Measurements from ENCODE around the gene TBXAS1.

Gene TBXAS1

DNA sequence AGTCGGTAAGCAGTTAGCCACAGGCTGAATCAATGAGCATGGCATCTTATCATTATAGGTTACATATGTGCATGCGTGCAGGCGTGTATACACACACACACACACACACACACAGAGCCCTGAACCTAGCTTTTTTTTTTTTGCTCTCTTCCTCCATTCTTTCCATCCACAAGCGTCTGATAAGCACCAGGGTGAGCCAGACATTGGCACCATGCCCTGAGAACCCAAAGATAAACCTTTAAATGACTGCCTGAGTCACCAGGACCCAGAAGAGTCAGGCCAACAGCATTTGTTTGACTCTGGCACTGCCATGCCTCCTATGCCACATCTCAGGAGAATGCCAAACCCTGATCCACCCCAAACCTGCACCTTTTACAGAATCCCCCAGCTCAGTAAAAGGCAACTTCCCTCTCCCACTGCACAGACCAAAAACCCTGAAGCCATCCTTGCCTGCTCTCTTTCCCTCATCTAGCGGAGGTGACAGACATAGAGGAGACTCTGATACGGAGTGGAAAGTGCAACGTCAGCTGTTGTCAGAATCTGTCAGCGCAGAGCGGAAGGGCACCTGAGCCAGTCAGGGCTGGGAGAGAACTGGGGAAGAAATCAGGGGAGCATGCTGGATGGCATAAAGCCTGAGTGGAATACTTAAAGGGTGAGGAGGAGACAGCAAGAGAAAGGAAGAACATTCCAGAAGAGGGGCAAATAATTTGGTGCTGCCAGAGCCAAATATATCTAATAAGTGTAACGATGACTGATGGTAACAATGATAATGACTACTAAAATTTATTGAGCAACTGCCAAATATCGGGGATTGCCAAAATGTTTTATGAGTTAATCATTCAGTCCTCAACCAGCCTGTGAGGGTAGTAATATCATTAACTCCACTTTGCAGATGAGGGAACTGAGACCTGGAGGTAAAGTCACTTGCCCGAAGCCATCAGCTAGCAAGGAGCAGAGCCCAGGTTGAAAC lies 230.5 kb downstream of the TBXAS1 start:
- peak overlapping the region; percentile 87 for H3K27ac ChIP-seq (ENCODE audit: poor library complexity, severe bottlenecking)
- H3K4me1 ChIP-seq (ENCODE audit: insufficient read depth, poor library complexity, severe bottlenecking), result peaks cover 26% of the 10 kb centered on the region
- ATAC-seq (ENCODE audit: low read depth) (peak; percentile 55), DNase-seq (ENCODE audit: low spot score) (no peak)
- peaks cover 35% of the 10 kb centered on the region for H3K36me3 ChIP-seq (ENCODE audit: low read depth)
- H3K4me3 ChIP-seq (ENCODE audit: severe bottlenecking), result no peak overlapping the region
- H3K27me3 ChIP-seq (ENCODE audit: insufficient read depth, poor library complexity, severe bottlenecking), result no peaks in the 10 kb centered on the region
- H3K9me3 ChIP-seq (ENCODE audit: severe bottlenecking), result no peaks in the 10 kb centered on the region
- TF ChIP-seq CTCF (IDR thresholded peaks at IDR 0.05; ENCODE audit: poor library complexity, severe bottlenecking), result no peak

- H3K9me3 ChIP-seq (ENCODE audit: severe bottlenecking), result no peaks in the 10 kb centered on the region
- peaks cover 28% of the 10 kb centered on the region for H3K36me3 ChIP-seq (ENCODE audit: low read depth)
- peaks cover 26% of the 10 kb centered on the region for H3K4me1 ChIP-seq (ENCODE audit: insufficient read depth, poor library complexity, severe bottlenecking)
- TF ChIP-seq CTCF (IDR thresholded peaks at IDR 0.05; ENCODE audit: poor library complexity, severe bottlenecking), result no peak
- no peaks in the 10 kb centered on the region for H3K27me3 ChIP-seq (ENCODE audit: insufficient read depth, poor library complexity, severe bottlenecking)
- no peak overlapping the region for H3K4me3 ChIP-seq (ENCODE audit: severe bottlenecking)
- no peak for DNase-seq (ENCODE audit: low spot score)
- H3K27ac ChIP-seq (ENCODE audit: poor library complexity, severe bottlenecking), result peak overlapping the region; percentile 87
- peak; percentile 33; the same call in 2 of the 3 replicates for ATAC-seq (ENCODE audit: low read depth)
These were observed 231.2 kb downstream of the TBXAS1 start for GRCh38 chr7:140060243-140060630.

GRCh38 chr7:140060788-140061606 lies 231.9 kb downstream of the TBXAS1 start:
- TF ChIP-seq CTCF (IDR thresholded peaks at IDR 0.05; ENCODE audit: poor library complexity, severe bottlenecking), result no peak

GRCh38 chr7:140061607-140061930 lies 232.5 kb downstream of the TBXAS1 start:
- H3K4me3 ChIP-seq (ENCODE audit: severe bottlenecking), result peak overlapping the region; percentile 98
- DNase-seq (ENCODE audit: low spot score) (no peak), ATAC-seq (ENCODE audit: low read depth) (0 out of 3 replicates have a peak, but pooled peaks have one; percentile 4)
- peaks cover 26% of the 10 kb centered on the region for H3K4me1 ChIP-seq (ENCODE audit: insufficient read depth, poor library complexity, severe bottlenecking)
- peak overlapping the region; percentile 87 for H3K27ac ChIP-seq (ENCODE audit: poor library complexity, severe bottlenecking)
- H3K9me3 ChIP-seq (ENCODE audit: severe bottlenecking), result peaks cover 2% of the 10 kb centered on the region
- no peak for TF ChIP-seq CTCF (IDR thresholded peaks at IDR 0.05; ENCODE audit: poor library complexity, severe bottlenecking)
- no peaks in the 10 kb centered on the region for H3K27me3 ChIP-seq (ENCODE audit: insufficient read depth, poor library complexity, severe bottlenecking)
- peaks cover 15% of the 10 kb centered on the region for H3K36me3 ChIP-seq (ENCODE audit: low read depth)

More at GRCh38 chr7:140060788-140061606, 231.9 kb downstream of the TBXAS1 start:
- H3K4me1 ChIP-seq (ENCODE audit: insufficient read depth, poor library complexity, severe bottlenecking), result peaks cover 26% of the 10 kb centered on the region
- no peak for ATAC-seq (ENCODE audit: low read depth)
- peaks cover 21% of the 10 kb centered on the region for H3K36me3 ChIP-seq (ENCODE audit: low read depth)
- no peak for DNase-seq (ENCODE audit: low spot score)
- peak overlapping the region; percentile 87 for H3K27ac ChIP-seq (ENCODE audit: poor library complexity, severe bottlenecking)
- H3K9me3 ChIP-seq (ENCODE audit: severe bottlenecking), result no peaks in the 10 kb centered on the region
- no peaks in the 10 kb centered on the region for H3K27me3 ChIP-seq (ENCODE audit: insufficient read depth, poor library complexity, severe bottlenecking)
- peak overlapping the region; percentile 98 for H3K4me3 ChIP-seq (ENCODE audit: severe bottlenecking)

All from RWPE2 (cell line).